GM18870 (cell line): ENCODE measurements around the gene IKBKG.
"Not testable (repeated sequence)": the region's sequence is repeated elsewhere in the genome, so short reads cannot be mapped to it uniquely, and the experiment has no call there.

Experiments used
- ATAC-seq: cut with Tn5 transposase; IDR thresholded peaks from one replicate; pipeline ENCODE4 v1.9.1; 2021; ENCODE audit warnings: moderate library complexity; ENCODE audit not compliant: unreplicated experiment

IKBKG gene

DNA sequence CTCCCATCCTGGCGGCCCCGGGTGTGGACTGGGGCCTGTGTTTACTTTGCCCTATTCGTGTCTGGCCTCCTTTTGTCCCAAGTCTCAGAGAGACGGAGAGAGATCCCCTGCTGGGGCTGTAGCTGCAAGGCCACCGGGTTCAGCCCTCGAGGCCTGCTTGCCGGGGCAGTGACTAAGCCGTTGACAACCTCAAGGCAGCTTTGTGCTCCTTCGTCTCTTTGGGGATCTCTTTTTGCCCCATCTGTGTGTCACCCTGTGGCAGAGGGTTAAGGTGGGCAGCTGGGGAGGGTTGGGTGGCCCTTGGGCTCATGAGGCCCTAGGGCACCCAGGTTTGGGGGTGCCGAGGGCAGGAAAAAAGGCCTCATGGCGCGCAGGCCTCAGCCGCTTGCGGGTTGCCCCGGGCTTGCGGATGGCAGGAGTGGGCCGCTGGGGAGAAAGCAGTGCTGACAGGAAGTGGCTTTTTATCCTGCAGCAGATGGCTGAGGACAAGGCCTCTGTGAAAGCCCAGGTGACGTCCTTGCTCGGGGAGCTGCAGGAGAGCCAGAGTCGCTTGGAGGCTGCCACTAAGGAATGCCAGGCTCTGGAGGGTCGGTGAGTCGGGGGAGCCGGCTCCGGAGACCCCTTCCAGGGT lies 10.8 kb downstream of the IKBKG start:
- not testable (repeated sequence) for ATAC-seq

GRCh38 chrX:154558896-154559295 lies 11.5 kb downstream of the IKBKG start:
- ATAC-seq = not testable (repeated sequence)

- not testable (repeated sequence) for ATAC-seq
Observed at GRCh38 chrX:154560326-154560725, 12.9 kb downstream of the IKBKG start.

DNA sequence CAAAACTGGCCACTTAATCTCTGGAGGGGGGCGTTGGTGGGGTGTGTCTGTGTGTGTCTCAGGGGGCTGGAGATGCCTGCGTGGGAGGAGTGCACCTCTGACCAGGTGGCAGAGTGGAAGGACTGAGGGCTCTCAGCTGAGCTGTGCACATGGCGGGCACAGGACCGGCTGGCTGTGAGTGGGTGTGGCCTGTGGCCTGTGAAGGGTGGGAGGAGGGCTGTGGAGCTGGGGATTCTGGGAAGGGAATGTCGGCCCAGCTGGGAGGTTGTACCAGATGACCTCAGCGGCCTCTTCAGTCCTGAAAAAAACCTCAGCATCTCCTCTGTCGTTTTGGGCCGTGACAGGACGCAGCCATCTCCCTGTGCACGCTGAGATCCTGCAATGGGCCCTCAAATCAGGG lies 14.9 kb downstream of the IKBKG start:
- not testable (repeated sequence) for ATAC-seq

GRCh38 chrX:154570361-154570760 lies 22.9 kb downstream of the IKBKG start:
- not testable (repeated sequence) for ATAC-seq

- ATAC-seq = not testable (repeated sequence)
Observed at GRCh38 chrX:154573061-154573460, 25.6 kb downstream of the IKBKG start.

DNA sequence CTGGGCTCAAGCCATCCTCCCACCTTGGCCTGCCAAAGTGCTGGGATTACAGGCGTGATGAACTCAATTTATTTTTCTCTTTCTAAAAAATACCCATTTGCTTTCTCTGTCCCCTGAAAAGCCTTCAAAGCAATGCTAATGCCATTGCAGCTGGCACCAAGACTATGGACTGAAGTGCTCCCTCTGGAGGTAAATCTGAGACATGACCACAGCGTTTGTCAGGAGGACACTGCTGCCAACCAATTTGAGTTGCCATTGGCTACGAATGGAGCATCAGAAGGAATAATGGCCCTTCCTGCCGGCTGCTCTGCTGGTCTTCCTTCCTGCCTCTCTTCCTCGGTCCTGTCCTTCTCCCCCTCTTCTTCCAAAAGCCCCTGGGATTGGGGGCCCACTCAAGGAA lies 27.7 kb downstream of the IKBKG start:
- ATAC-seq = not testable (repeated sequence)

DNA sequence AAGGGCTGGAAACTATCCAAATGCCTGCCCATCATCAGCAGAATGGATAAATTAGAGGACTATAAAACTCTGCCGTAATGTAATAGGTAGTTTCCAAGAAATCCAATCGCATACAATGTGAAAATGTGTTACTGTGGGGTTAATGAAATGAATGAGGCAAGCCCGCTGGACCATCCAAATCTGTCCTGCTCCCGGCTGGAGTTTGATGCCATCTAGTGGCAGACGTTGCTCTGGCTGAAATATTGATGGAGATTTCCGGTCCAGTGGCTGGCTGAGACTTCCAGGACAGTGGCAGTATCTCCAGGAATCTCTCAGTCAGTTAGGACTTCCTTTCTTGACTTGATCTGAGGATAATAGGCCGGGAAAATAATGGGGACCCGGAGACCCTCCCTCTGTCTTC lies 35.6 kb downstream of the IKBKG start:
- ATAC-seq = not testable (repeated sequence)

DNA sequence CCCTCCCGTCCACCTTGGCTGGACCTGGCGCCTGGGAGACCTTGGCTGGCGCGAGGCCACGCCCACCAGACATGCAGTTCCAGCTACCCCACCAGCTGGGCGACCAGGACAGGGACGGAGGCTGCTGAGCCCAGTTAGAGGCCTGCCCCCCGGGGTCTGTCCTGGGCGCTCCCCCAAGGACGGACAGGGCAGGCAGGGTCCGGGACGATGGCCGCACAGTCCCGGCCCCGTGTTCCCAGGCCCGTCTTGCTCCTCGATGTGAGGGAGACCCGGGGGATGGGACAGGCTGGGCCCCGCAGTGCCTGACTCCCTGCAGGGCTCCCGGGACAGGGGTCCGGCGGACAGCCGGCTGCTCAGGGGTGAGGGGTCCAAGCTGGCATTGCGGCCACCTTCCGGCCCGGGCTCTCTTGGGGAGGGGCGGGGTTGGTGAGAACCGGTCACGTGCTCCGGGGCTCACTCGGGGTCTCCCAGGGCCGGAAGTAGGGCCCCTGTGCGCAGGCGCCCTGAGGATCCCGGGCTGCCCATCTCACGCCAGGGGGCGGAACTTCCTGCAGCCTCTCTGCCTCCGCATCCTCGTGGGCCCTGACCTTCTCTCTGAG lies 37.3 kb downstream of the IKBKG start, which contains the start of gene CTAG1A:
TSS of gene CTAG1A (plus strand) at position 549 of the 599 bp plus-strand sequence. CDS start 74 bp downstream, outside the sequence.
- ATAC-seq = not testable (repeated sequence)

DNA sequence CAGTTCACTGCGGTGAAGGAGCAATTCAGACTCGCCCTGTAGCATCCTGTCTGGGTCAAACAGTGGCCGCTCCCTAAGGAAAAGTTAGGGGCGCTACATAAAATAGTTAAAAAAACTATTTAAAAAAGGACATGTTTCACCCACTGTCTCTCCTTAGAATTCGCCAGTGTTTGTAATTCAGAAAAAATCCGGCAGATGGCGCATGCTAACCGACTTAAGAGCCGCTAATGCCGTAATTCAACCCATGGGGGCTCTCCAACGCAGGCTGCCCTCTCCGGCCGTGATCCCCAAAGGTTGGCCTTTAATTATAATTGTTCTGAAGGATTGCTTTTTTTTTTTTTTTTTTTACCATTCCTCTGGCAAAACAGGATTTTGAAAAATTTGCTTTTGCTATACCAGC lies 43.0 kb downstream of the IKBKG start:
- ATAC-seq = not testable (repeated sequence)

DNA sequence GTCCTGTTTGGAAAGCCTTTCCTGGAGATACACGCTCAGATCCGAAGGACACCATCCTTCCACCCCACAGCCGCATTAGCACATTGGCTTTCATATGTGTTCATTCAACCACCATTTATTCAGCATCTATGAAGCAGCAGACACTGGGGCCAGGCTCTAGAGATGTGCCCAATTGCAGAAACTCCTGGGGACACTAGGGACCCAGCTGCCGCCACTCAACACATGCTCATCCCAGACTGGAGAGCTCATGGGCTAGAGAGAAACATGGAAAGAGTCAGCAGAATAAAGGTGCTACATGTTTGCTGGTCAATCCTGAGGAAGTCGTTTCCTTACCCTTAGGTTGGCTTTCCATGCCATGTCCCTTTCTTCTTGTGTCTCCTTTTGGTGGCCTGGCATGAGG lies 45.1 kb downstream of the IKBKG start:
- ATAC-seq = no peak

- no peak for ATAC-seq
Observed at GRCh38 chrX:154593201-154593600, 45.8 kb downstream of the IKBKG start.

DNA sequence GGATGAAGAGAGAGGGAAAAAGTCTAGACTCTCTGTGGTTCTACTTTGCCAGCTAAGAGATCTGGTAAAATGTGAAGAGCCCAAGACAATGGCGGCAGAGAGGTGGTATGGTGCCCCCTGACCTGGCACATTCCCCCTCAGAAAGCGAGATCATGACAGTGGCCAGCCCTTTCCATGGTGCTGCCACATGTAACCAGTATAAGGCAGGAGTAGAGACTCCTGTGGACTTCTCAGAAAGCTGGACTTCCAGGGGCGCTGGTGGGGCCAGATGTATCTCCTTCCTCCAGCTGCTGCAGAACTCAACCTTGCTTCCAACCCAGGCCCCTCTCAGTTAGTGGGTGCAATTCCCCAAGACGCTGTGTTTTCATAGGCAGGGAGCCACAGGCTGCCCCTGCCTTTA lies 47.1 kb downstream of the IKBKG start:
- ATAC-seq = no peak

DNA sequence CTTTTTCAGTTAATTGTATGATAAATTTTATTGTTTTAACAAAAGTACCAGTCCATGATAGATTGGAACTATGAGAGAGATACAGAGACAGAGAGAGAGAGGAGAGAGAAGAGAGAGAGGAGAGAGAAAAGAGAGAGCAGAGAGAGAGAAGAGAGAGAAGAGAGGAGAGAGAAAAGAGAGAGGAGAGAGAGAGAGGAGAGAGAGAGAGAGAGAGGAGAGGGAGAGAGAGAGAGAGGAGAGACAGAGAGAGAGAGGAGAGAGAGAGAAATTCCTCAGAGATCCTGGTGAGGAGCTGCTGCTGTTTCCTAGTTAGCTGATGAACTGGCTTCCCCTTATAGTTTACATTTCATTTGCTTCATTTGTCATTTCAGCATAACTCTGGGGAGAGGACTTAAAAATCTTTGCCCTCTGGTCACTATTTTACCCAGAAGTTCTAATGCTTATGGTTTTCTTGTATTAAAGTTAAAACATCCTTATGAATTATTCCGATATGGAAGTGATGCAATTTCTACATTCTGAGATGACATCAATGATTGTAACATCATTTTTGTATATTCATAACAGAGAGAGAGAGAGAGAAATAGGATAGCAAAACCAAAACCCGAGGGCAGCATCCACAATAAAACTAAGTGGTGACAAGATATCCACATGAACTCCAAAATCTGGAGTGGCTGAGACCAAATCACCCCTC lies 48.3 kb downstream of the IKBKG start:
- ATAC-seq = no peak

DNA sequence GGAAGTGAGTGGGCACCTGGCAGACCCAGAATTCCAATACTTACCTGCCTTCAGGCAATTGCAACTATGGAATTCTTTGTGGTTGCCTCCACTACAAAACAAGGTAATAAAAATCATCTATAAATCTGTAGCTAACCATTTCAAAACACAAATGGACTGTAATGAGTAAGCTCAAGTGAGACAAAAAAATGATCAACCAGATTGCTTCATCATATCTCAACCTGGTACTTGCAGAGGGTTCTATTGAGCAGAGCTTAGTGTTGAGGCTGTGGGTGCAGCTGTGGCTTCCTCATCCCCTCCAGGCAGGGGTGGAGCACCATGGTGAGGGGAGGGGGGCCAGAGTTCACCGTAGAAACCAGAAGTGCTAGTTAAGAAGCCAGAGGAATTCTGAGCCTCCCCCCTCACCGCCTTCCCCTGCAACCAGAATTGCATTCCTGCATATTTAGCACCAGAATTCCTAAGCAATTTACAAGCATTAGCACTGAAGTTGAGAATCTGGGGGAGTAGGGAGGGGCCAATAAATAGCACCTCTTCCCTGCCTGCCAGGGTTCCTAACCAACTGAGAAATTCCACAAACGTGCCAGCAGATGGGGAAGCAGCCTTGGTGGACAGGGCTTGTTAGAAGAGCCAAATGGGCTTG lies 49.0 kb downstream of the IKBKG start:
- no peak for ATAC-seq

DNA sequence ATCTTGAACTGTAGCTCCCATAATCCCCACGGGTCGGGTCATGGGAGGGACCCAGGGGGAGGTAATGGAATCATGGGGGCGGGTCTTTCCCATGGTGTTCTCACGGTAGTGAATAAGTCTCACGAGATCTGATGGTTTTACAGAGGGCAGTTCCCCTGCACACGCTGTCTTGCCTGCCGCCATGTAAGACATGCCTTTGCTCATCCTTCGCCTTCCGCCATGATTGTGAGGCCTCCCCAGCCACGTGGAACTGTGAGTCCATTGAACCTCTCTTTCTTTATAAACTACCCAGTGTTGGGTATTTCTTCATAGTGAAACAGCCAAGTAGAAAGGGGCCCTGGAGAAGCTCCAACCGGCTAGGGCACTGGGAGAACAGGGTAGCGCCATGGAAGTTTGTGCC lies 49.8 kb downstream of the IKBKG start:
- ATAC-seq = no peak

DNA sequence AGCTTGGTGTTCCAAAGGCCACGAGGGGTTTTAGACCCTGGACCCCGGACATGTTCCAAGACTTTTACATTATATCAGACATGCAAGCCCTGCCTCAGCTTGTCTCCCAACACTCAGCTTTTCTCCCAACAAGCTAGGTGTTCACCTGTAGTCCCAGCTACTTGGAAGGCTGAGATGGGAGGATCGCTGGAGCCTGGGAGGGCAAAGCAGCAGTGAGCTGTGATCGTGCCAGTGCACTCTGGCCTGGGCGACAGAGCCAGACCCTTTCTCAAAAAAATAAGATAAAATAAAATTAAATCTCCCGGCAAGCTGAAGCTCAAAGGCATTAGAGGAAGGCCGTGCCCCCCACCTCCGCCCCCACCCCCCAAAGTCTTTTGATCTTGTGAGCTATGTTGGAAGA lies 51.2 kb downstream of the IKBKG start:
- no peak for ATAC-seq

- ATAC-seq = no peak
Observed at GRCh38 chrX:154599531-154599930, 52.1 kb downstream of the IKBKG start.

DNA sequence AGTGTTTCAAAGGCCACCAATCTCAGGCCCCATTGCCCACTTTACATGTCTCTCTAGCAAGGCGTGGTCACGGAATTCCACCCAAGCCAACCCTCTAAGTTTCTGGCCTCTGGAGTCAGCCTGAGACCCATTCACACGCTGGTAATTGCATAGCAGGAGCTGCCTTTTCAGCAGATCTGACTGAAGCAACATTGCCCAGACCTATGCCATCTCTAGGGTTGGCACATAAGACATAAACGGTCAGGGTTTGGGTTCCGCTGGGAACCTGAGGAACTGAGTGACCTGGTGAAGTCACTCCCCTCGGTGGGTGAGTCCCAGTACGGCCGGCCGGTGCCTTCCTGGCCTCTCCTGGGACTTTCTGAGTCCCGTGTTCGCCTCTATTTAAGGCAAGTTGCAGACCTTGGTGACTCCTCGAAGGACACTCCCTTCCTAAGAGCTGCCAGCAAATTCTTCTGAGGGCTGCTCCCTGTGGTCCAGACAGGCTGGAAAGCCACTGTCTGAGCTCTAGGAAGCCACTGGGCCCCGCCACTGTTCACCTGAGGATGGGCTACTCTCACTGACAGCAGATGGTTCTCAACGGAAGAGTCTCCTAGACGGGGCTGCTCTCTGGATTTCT lies 53.4 kb downstream of the IKBKG start:
- ATAC-seq = no peak

- ATAC-seq = no peak
Observed at GRCh38 chrX:154602226-154602625, 54.8 kb downstream of the IKBKG start.

- ATAC-seq = no peak
Observed at GRCh38 chrX:154602766-154603437, 55.5 kb downstream of the IKBKG start.
